IPS DF 4.7 (cell line): ENCODE results near the gene EIF3L.

Experiments used
- DNase-seq: peaks from one replicate; pipeline ENCODE4 v3.0.0-alpha.2; 2013; ENCODE audit warnings: low spot score; ENCODE audit errors: extremely low read depth

EIF3L gene

DNA sequence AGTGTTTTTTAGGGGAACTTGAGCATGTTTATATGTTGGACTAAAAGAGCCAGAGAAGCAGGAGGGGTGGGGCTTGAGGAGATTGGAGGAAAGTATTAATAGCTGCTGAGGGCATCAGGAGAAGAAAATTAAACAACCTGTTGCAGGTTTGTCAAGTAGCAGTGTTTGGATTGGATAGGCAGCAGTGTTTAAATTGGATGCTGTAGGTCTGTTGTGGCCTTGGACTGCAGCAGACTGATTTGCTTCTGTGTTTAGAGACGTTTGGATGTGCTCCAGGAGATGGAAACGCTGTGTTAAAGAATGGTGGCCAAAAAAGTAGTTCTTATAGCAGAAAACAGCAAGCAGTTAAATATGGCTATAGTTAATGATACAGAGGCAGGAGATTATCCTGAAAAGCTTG lies 5.7 kb downstream of the EIF3L start:
- DNase-seq, result no peak

DNA sequence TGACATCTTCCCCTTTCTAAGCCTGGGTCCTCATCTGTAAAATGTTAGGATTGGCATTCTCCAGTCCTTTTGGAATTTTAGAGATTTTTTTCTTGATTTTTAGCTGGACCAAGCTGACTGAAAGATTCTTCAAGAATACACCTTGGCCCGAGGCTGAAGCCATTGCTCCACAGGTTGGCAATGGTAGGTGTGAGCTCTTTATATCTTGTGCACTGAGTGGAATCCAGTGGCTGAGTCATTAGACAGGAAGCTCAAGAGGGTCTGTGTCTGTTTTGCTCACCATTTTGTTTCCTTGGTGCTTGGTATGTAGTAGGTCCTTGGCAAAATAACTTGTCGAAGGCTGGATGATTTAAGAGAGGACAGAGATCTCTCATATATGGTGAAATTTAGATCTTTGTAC lies 6.2 kb downstream of the EIF3L start:
- no peak for DNase-seq

DNA sequence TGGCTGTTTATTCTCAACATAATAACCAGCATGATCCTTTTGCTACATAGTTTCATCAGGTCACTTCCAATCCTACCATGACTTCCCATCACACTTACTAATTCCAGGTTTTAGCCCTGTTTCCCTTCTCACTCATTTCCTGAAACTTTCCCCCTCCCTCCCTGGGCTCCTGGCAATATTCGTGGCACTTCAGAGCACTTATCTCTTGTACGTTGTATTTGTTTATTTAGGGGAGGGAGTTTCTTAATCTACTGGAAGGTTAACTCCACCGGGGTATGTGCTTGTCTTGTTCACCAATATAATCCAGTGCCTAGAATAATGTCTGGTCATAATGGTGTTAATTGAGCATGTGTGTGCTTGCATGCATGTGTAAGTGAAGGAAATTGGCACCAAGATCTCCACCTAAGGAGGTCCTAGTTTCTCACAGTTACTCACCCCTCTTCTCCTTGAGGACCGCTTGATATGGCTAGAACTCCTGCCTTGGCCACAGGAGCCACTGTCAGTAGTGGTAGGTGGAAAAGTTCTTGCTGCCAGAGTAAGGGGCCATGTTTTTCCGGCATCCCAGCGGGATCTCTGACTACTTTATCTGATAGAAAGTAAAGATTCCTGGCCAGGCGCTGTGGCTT lies 11.7 kb downstream of the EIF3L start:
- no peak for DNase-seq

DNA sequence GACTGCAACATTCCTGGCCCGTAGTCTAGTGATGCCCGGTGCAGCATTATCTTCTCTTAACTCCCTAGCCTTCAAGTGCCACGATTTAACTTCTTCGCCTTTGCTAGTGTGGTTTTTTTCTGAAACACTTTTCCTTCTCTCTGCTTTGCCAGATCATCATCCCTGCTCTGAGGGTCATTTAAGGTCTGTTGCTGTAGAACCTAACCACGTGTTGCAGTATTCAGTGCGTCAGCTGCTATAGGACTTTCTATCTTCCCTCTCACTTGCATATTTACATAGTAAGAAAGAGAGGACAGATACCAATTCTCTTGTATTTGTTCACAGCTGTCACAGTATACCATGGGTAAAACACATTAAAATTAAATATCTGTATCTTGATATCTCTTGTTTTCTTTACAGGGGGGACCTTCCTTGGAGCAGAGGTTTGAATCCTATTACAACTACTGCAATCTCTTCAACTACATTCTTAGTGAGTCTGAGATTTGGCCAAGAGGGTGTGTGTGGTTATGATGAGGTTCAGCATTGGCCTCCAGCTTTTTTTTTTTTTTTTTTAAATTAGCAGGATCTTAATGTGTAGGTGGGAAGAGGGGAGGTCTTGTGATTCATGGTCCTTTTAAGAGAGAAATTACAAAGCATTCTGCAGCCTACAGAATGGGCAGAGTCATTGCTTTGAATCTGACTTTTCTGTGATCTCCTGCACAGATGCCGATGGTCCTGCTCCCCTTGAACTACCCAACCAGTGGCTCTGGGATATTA lies 13.5 kb downstream of the EIF3L start:
- no peak for DNase-seq

DNA sequence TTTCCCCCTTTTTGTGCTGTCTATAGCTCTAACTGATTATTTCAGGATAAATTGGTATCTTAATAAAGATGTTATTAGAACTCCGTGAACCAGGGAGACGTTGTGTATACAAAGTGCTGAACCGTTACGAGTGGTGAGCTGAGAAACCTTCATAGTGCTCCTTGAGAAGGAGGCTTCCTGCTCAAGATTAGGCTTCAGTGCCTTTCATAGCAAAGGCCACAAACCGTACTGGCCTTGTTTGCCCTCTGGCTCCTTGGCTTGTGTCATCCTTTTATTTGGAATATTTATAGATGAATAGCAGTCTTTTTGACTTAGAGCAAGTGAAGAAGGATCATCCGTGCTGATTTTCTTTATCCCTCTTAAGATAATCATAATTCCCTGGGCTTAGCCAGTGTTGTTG lies 16.3 kb downstream of the EIF3L start:
- no peak for DNase-seq

DNA sequence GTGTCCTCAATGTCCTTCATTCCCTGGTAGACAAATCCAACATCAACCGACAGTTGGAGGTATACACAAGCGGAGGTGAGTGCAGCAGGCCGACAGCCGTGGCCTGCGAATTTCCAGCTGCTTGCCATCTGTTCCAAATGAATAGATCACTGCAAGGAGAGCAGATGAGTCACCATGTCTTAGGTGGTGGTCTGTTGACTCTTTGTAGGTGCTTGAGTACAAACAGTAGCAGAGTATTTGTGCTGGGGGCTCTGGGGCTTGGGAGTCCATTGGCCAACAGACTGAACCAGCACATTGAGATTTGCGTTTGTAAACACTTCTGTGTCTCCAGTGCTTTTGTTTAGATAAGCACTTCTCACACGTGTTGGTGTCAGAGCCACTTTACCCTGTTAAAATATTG lies 21.1 kb downstream of the EIF3L start:
- DNase-seq, result no peak

DNA sequence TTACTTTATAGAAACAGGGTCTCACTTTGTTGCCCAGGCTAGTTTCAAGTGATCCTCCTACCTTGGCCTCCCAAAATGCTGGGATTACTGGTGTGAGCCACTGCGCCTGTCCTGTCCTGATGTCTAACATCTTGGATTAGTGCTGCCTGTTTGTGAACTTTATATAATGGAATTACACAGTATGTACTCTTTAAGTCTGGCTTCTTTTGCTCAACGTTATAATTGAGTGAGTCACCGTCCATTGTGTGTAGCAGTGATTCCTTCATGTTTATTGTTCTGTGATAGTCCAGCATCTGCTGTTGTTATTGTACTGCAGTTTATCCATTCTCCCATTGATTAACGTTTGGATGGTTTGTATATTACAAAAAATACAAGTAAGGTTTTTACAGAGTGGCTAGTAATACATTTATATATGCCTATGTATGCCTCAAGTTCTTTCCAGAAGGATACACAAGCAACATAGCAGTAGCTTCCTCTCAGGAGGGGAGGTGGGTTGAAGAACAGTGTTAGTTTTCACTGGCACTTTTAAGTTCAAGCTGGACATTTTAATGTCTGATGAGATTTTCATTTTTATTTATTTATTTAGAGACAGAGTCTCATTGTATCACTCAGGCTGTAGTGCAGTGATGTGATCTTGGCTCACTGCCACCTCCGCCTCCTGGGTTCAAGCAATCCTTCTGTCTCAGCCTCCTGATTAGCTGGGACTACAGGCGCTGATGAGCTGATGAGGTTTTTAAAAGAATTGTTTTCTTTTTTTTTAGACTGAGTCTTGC lies 31.6 kb downstream of the EIF3L start:
- no peak for DNase-seq

DNA sequence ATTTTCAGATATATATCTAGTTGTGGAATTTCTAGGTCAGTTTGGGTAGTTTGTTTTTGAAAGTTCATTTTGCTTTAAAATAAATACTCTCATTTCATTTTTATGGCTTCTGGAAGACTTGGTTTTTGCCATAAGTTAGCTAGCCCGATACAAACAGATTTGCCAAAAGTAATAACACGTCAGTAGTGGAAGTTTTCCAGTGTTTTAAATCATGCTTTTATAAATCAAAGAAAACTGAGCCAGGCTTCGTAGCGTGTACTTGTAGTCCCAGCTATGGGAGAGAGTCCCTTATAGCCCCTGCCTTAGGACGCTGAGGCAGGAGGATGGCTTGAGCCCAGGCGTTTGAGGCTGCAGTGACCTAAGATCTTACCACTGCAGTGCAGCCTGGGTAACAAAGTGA lies 35.2 kb downstream of the EIF3L start:
- DNase-seq, result no peak

DNA sequence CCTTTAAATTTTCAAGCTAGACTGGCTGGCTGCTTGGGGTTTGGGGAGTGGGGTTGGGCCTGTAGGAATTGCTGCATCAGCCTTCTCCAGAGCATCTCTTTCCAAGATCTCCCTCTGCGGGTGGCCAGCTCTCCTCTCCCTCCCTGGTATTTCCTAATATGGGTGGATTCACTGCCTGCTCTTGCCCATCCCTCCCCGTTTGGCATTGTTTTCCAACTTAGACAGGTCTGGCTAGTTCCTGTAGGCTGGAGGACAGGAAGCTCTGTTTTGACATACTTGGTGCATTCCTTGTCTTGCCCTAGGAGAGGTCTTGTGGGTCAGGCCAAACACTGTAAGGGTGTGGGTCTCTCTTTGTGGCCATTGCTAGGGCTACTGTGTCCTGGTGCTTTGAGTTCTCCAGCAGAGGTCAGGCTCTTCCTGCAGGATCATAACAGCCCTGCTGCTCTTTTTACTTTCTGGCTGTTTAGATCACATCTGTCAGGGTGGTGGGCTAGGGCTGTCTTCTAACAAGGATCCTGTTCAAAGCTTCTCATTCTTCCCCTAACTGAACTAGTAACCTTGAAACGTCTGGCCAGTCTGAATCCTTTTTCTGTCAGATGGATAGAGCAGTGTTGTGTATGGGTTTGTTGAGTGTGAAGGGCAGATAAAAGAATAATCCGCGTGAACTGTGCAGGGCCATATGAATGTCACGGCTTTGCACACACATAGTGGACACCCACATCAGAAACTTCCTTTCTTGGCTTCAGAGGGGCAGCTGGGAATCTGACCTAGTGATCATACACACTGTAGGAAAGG lies 38.6 kb downstream of the EIF3L start:
- DNase-seq, result no peak

DNA sequence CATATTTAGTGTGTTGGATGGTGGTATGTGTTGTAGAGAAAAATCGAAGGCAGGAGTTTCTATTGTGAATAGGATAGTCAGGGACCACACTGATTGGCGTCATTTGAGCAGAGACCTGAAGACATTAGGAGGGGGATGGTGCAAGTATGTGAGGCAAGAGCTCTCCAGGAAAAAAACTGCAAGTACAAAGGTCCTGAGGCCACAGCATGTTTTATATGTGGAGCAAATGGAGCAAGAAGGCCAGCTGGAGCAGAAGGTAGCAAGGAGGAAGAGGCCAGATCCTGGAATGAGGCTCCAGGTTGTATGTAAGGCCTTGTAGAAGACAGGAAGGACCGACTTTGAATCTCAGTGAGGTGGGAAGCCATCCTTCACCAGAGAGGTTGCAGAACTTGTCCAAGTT lies 42.7 kb downstream of the EIF3L start:
- DNase-seq, result no peak

DNA sequence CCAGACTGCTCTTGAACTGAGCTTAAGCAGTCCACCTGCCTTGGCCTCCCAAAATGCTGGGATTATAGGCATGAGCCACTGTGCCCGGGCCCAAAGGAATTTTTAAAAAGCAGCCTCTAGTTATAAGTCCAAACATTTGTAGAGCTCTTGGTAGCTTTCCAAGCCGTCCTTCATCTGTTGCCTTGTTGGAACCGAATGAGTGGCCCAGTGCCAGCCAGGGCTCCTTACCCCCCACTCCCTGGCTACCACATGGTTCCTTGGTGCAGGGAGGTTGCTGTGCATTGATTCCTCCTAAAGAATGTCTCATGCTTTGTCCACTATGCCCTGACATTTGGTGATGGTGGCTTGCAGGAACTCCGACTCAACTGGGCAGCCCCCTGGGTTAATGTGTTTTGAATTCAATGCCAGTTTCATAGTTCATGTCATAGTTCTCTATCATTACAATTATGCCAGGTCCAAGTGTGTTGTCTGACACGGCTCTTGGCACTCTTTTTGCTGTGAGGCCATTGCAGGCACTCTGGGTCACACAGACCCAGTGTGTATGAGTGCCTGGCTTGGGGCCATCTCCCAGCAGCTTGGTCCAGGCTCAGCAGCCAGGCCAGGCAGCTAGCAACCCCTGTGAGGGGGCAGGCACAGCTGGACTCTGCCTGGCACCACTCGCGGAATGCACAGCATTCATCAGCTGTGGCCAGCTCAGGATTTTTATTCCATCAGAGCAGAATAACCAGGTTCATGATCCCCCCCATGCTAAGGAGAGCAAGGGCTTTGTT lies 43.5 kb downstream of the EIF3L start:
- no peak for DNase-seq

DNA sequence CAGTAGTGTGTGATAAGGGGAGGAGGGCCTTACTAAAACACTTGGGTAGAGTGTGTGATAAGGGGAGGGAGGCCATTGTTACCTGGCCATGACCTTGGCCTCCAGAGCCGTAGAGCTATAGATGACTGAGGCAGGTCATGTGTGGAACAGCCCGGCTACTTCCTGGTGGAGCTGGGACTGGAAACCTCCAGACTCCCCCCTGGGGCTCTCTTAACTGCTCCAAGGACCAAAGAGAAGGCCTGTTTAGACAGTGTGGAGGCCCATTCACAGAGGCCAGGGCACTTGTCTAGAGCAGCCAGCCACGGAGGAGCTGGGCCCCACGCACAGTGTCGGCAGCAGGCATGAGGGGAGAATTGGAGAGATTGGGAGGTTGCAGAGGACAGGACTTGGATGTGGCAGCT lies 44.4 kb downstream of the EIF3L start:
- no peak for DNase-seq

DNA sequence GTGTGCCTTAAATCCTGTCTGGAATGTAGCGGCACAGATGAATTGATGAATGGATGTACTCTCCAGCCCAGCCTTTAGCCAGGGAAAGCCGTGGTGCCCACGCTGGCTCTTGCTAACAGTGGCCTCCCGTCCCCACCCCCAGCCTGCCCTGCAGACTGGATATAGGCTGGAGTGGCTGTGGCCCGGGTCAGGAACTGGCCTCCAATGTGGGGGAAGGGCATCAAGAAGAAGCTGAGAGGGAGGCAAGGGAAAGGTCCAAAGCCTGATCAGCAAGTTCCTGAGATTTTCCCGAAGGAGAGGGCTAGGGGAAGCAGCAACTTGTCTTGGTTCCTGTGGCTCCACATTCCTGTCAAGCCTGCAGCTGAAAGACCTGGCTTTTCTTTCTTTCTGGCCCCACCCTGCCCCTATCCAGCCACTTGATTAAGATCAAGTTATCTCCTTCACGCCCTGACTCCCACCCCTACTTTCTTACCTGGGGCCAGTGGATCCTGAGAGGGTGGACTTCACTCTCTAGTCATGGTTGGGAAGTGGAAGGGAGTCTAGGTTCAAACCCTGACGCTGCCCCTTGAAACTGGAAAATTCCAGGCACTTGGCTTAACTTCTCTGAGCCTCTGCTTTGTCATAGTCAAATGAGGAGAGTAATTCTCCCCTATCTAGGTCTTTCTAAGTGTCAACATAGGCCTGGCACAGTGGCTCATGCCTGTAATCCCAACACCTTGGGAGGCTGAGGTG lies 45.9 kb downstream of the EIF3L start:
- DNase-seq, result no peak

DNA sequence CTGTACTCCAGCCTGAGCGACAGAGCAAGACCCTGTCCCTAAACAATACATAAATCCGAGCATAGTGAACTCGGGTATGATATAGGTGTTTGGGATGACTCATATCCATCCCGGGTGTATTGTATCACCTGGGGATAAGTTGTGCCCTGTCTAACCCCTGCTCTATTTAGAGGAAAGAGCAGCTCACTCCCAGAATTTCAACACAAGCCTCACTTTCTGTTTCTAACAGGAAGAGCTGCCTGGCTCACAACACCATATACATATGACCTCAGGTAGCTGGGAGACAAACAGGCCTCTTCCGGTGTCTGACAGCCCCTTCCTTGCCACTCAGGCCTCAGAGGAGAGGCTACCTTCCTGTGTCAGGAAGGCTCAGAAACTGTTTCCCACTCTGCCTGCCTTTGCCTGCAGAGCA lies 47.0 kb downstream of the EIF3L start:
- no peak for DNase-seq

DNA sequence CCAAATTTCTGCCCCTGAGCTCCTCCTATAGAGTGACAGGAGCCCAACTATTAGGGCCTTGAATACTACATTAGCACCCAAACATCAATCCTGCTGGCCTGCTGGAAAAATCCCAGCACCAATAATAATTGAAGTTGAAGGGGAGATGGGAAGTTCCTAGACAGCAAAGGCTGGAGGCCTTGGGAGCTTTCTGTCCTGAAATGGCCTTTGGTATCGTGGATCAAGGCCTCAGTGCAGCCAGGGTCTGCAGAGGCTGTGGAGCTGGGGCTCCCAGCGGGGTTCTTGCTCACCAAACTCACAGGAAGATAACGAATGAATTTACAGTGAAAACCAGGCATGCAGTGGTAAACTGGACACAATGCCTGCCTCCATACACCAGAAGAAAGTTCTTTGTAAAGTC lies 47.7 kb downstream of the EIF3L start:
- DNase-seq, result no peak

DNA sequence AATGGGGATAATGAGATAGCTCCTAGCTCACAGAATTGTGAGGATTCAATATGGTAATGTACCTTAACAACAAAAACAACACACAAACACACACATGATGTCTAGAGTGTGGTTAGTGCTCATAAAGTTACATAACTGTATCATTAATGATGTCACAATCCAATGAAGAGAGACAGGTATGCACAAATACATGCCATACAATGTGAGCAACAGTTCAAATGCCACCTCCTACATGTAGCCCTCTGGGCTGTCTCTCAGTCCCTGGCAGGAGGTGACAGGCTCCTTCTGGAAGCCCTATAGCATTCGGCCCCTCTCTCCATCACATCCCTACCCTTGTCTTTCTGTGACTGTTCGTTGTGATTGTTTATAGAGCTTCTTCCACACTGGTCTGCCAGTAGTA lies 48.6 kb downstream of the EIF3L start:
- DNase-seq, result no peak

DNA sequence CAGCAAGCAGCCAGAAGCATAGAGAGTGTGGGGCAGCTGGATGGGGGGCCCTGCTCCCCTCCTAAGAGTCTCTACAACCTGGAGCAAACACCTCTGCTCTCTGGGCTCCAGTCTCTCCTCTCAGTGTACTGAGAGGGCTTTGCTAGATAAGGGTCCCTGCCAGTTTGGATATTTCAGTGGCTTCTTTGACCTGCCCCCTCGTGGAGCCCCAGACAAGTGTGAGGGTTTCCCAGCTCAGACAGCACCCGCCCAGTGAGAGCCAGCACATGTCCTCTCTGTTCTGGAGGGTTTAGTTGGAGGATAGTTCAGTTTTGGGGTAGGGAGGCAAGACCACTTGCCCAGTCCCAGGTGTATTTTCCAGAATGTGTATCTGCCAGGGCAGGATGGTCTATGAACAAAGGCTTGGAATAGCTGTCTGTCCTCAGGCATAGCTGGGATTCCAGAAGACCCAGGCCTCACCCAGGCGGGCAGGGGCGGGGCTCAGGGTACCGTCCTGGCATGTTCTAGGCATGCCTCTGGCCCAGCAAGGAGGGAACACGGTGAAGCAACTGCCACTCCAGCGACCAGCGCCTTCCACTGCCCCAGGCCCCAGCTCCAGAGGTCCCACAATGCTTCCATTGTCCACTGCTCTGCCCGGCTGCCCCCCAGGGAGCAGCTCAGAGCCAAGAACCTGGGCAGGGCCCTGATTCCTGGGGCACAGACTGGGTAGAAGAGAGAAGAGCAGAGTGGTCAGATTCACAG lies 49.4 kb downstream of the EIF3L start:
- no peak for DNase-seq

DNA sequence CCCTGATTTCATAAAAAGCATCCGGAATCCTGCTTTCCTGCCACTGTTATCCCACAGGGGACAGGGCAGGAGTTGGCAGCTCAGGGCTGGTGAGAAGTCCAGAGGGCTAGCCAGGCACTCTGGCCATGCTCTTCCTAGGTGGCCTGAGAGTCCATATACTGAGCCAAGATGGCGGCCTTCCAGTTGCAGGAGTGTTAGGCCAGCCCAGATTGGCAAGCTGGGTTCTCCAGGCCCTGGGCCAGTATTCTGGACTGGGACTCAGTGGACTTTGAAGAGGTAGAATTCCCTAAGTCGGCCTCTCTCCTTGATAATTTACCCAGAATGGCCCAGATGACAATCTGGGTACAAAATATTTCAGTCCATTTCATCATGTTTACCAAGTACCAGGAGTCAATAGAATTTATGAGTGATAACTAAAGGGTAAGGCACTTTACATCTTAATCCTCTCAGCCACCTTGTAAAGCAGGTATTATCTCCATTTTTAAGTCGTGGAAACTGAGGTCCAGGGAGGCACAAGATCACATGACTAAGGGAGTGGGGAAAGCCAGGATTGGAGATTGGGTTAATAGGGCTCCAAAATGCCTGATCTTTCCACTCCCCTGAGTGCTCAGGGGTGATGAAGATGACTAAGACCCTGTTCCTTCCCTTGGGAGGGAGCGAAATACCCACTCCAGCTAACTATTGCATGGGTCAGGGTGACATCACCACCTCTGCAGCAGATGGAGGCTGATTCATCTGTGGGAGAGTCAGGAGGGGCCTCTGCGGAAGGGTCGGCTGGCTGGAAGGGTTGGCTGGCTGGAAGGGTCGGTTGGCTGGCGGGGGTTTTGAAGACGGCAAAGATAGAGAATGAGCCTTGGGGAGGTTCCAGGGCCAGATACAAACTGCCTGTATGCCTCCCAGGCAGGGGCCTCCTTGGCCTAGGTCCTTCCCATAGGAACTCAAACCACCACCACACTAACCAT lies 55.6 kb downstream of the EIF3L start:
- no peak for DNase-seq
